ENCODE measurements around the gene ACAD10. TPM values are rescaled to one million over a fixed set of nuclear protein-coding genes. Genes with fewer than 3 reads are reported as not detected.

Gene ACAD10
- total RNA-seq, 4 donors from 2014 or later: 8.8 to 21.6 (median 16.8) TPM

- WGBS: 7% methylated on average over 18 of the region's 18 CpGs
- Histone ChIP-seq H3K9me3 (no peaks in the 10 kb centered on the region), H3K4me1 (peaks cover 34 to 63% (median 62%) of the 10 kb centered on the region in 4 donors), H3K27ac (replicated peaks in 1 of 4) (peak overlapping the region; percentile 85 to 91 (median 88)), H3K4me3 (peak overlapping the region; percentile 71 to 98 (median 80)), H3K36me3 (peaks cover 0 to 12% (median 7%) of the 10 kb centered on the region in 4 donors), H3K27me3 (no peaks in the 10 kb centered on the region)
- intact Hi-C loops (cut with DNase I): no loop called here
- TF ChIP-seq POLR2AphosphoS5 (IDR thresholded peaks at IDR 0.05): no peak
- TF ChIP-seq, protein P1, sequence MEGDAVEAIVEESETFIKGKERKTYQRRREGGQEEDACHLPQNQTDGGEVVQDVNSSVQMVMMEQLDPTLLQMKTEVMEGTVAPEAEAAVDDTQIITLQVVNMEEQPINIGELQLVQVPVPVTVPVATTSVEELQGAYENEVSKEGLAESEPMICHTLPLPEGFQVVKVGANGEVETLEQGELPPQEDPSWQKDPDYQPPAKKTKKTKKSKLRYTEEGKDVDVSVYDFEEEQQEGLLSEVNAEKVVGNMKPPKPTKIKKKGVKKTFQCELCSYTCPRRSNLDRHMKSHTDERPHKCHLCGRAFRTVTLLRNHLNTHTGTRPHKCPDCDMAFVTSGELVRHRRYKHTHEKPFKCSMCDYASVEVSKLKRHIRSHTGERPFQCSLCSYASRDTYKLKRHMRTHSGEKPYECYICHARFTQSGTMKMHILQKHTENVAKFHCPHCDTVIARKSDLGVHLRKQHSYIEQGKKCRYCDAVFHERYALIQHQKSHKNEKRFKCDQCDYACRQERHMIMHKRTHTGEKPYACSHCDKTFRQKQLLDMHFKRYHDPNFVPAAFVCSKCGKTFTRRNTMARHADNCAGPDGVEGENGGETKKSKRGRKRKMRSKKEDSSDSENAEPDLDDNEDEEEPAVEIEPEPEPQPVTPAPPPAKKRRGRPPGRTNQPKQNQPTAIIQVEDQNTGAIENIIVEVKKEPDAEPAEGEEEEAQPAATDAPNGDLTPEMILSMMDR (IDR thresholded peaks at IDR 0.05): no peak
- TF ChIP-seq POLR2A (IDR thresholded peaks at IDR 0.05; ENCODE audit: low read depth): no peak
- TF ChIP-seq EP300 (IDR thresholded peaks at IDR 0.05): no peak
- DNase-seq (ENCODE audit: extremely low spot score): no peak
Observed at GRCh38 chr12:111767362-111768158, 81.7 kb downstream of the ACAD10 start.

DNA sequence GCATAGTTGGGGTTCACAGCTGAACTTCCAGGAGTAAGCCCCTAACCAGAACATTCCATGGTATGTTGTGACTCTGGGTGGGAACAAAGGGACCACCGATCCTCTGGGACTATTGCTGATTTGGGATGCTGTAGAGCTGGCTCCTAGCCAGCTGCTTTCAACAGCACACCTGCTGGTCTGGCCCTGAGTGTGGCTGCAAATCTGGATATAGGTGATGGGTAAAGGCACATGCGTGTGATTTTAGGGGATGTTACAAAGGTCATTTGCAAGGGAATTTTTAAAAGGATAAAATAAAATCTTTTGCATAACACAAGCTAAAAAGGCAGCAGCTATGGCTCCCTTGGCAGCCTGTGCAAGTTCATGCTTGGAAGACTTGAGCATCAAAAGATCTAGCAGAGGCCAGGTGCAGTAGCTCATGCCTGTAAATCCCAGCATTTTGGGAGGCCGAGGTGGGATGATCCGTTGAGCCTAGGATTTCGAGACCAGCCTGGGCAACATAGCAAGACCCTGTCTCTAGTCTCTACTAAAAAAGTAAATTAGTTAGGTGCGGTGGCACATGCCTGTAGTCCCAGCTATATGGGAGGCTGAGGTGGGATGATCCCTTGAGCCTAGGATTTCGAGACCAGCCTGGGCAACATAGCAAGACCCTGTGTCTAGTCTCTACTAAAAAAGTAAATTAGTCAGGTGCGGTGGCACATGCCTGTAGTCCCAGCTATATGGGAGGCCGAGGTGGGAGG lies 82.5 kb downstream of the ACAD10 start:
- H3K9me3 ChIP-seq: no peaks in the 10 kb centered on the region
- H3K27me3 ChIP-seq: no peaks in the 10 kb centered on the region
- 78% methylated on average over 9 of the region's 9 CpGs for WGBS
- DNase-seq (ENCODE audit: extremely low spot score): no peak
- intact Hi-C loops (cut with DNase I): no loop called here
- peak overlapping the region; percentile 71 to 98 (median 80) for H3K4me3 ChIP-seq
- peak overlapping the region; percentile 85 to 91 (median 88) for H3K27ac ChIP-seq (replicated peaks in 1 of 4)
- peaks cover 0 to 12% (median 7%) of the 10 kb centered on the region in 4 donors for H3K36me3 ChIP-seq
- H3K4me1 ChIP-seq: peaks cover 40 to 70% (median 70%) of the 10 kb centered on the region in 4 donors
- TF ChIP-seq POLR2A (IDR thresholded peaks at IDR 0.05; ENCODE audit: low read depth): no peak
- TF ChIP-seq EP300 (IDR thresholded peaks at IDR 0.05): no peak
- TF ChIP-seq, protein P1 (IDR thresholded peaks at IDR 0.05): no peak
- no peak for TF ChIP-seq POLR2AphosphoS5 (IDR thresholded peaks at IDR 0.05)

DNA sequence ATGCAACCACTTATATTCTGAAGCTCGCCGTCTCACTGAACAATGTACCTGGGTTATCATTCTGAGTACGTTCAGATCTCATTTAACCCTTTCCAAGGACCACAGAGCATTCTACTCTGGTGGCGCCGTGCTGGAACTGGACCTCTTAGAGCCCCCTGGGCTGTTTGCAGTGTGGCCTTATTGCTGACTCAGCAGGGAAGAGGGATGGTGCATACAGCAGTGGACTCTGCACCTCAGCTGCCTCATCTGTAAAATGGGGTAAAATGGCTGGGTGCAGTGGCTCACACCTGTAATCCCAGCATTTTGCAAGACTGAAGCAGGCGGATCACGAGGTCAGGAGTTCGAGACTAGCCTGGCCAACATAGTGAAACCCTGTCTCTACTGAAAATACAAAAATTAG lies 83.7 kb downstream of the ACAD10 start:
- TF ChIP-seq POLR2A (IDR thresholded peaks at IDR 0.05; ENCODE audit: low read depth) (no peak), POLR2AphosphoS5 (IDR thresholded peaks at IDR 0.05) (no peak), EP300 (IDR thresholded peaks at IDR 0.05) (no peak)
- TF ChIP-seq, protein P1 (IDR thresholded peaks at IDR 0.05): no peak
- Histone ChIP-seq H3K9me3 (no peaks in the 10 kb centered on the region), H3K36me3 (peaks cover 0 to 12% (median 7%) of the 10 kb centered on the region in 4 donors), H3K27ac (replicated peaks in 1 of 4) (peak overlapping the region in 1 of 4 donors; percentile 15), H3K27me3 (no peaks in the 10 kb centered on the region), H3K4me3 (no peak overlapping the region), H3K4me1 (peaks cover 53 to 83% (median 82%) of the 10 kb centered on the region in 4 donors)
- intact Hi-C loops (cut with DNase I): no loop called here
- WGBS: 83% methylated on average over 8 of the region's 8 CpGs
- DNase-seq (ENCODE audit: extremely low spot score): no peak

- Histone ChIP-seq H3K27me3 (no peaks in the 10 kb centered on the region), H3K4me3 (peak overlapping the region; percentile 30 to 52 (median 40)), H3K9me3 (no peaks in the 10 kb centered on the region), H3K36me3 (peaks cover 0 to 20% (median 12%) of the 10 kb centered on the region in 4 donors), H3K27ac (replicated peaks in 1 of 4) (peak overlapping the region; percentile 86 to 91 (median 88)), H3K4me1 (peaks cover 67 to 100% (median 98%) of the 10 kb centered on the region in 4 donors)
- DNase-seq (ENCODE audit: extremely low spot score): peak; percentile 94
- TF ChIP-seq, protein P1 (IDR thresholded peaks at IDR 0.05): no peak
- TF ChIP-seq EP300 (IDR thresholded peaks at IDR 0.05): no peak
- TF ChIP-seq POLR2AphosphoS5 (IDR thresholded peaks at IDR 0.05): peak; percentile 36 to 57
- intact Hi-C loops (cut with DNase I): no loop called here
- WGBS: 34% methylated on average over 16 of the region's 17 CpGs
Observed at GRCh38 chr12:111773801-111774551, 88.1 kb downstream of the ACAD10 start.
